Activated naive CD8-positive, alpha-beta T cell (primary cell): ENCODE results near the gene TES.
"Not testable (repeated sequence)": the region's sequence is repeated elsewhere in the genome, so short reads cannot be mapped to it uniquely, and the experiment has no call there.

ENCODE experiments used
- H3K27ac Mint-ChIP-seq: one replicate; pipeline ENCODE4 v1.8.0; 2021; ENCODE audit warnings: mixed read lengths
- H3K27me3 Mint-ChIP-seq: one replicate; pipeline ENCODE4 v1.8.0; 2021; ENCODE audit warnings: mixed read lengths
- H3K36me3 Mint-ChIP-seq: one replicate; pipeline ENCODE4 v1.8.0; 2021; ENCODE audit warnings: mixed read lengths
- H3K4me1 Mint-ChIP-seq: one replicate; pipeline ENCODE4 v1.8.0; 2021; ENCODE audit warnings: low read depth, mixed read lengths
- H3K4me3 Mint-ChIP-seq: one replicate; pipeline ENCODE4 v1.8.0; 2021; ENCODE audit warnings: mild to moderate bottlenecking, mixed read lengths
- H3K9me3 Mint-ChIP-seq: one replicate; pipeline ENCODE4 v1.8.0; 2021; ENCODE audit warnings: low read depth, mixed read lengths

TES gene

GRCh38 chr7:116292381-116292780 is 82.0 kb downstream of the TES start:
- Mint-ChIP-seq H3K36me3 (no peaks in the 10 kb centered on the region), H3K9me3 (peaks cover 4% of the 10 kb centered on the region), H3K27ac (no peak overlapping the region), H3K4me3 (no peak overlapping the region), H3K27me3 (peaks cover 9% of the 10 kb centered on the region), H3K4me1 (no peaks in the 10 kb centered on the region)

GRCh38 chr7:116293139-116293538 is 82.8 kb downstream of the TES start:
- H3K4me1 Mint-ChIP-seq = no peaks in the 10 kb centered on the region
- peaks cover 9% of the 10 kb centered on the region for H3K27me3 Mint-ChIP-seq
- H3K27ac Mint-ChIP-seq = no peak overlapping the region
- H3K36me3 Mint-ChIP-seq = no peaks in the 10 kb centered on the region
- H3K9me3 Mint-ChIP-seq = peaks cover 4% of the 10 kb centered on the region
- H3K4me3 Mint-ChIP-seq = no peak overlapping the region

DNA sequence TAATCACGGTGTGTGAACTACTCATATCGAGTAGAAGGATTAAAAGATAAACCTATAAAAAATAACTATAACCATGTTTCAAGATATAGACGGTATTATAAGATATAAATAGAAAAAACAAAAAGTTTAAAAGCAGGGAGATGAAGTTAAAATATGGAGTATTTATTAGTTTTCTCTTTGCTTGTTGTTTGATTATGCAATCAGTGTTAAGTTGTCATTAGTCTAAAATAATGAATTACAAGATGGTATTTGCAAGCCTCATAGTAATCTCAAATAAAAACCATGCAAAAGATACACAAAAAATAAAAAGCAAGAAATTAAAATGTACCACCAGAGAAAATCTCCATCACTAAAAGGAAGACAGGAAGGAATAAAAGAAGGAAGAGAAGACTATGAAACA is 83.3 kb downstream of the TES start:
- Mint-ChIP-seq H3K36me3 (no peaks in the 10 kb centered on the region), H3K27ac (no peak overlapping the region), H3K27me3 (peaks cover 9% of the 10 kb centered on the region), H3K4me1 (no peaks in the 10 kb centered on the region), H3K9me3 (peaks cover 4% of the 10 kb centered on the region), H3K4me3 (no peak overlapping the region)

- not testable (repeated sequence) for H3K9me3 Mint-ChIP-seq, H3K27me3 Mint-ChIP-seq, H3K36me3 Mint-ChIP-seq, H3K27ac Mint-ChIP-seq, H3K4me1 Mint-ChIP-seq, H3K4me3 Mint-ChIP-seq
These were observed 85.6 kb downstream of the TES start for GRCh38 chr7:116295903-116296302.

GRCh38 chr7:116298055-116298454 is 87.7 kb downstream of the TES start:
- Mint-ChIP-seq H3K36me3 (no peaks in the 10 kb centered on the region), H3K9me3 (peaks cover 4% of the 10 kb centered on the region), H3K27me3 (peaks cover 3% of the 10 kb centered on the region), H3K4me3 (no peak overlapping the region), H3K4me1 (no peaks in the 10 kb centered on the region), H3K27ac (no peak overlapping the region)

DNA sequence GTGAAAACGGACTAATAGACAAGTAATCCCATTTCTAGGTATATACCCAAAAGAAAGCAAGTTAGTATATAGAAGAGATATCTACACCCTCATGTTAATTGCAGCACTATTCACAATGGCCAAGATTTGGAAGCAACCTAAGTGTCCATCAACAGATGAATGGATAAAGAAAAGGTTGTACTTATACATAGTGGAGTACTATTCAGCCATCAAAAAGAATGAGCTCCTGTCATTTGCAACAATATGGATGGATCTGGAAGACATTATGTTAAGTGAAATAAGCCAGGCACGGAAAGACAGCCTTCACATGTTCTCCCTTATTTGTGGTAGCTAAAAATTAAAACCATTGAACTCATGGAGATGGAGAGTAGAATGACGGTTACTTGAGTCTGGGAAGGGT is 88.2 kb downstream of the TES start:
- Mint-ChIP-seq H3K36me3 (no peaks in the 10 kb centered on the region), H3K4me3 (no peak overlapping the region), H3K4me1 (no peaks in the 10 kb centered on the region), H3K27ac (no peak overlapping the region), H3K9me3 (peaks cover 3% of the 10 kb centered on the region), H3K27me3 (peaks cover 3% of the 10 kb centered on the region)

GRCh38 chr7:116305485-116306408 is 95.4 kb downstream of the TES start:
- H3K9me3 Mint-ChIP-seq = no peaks in the 10 kb centered on the region
- no peak overlapping the region for H3K27ac Mint-ChIP-seq
- no peaks in the 10 kb centered on the region for H3K4me1 Mint-ChIP-seq
- H3K4me3 Mint-ChIP-seq = no peak overlapping the region
- no peaks in the 10 kb centered on the region for H3K36me3 Mint-ChIP-seq
- H3K27me3 Mint-ChIP-seq = peaks cover 7% of the 10 kb centered on the region

DNA sequence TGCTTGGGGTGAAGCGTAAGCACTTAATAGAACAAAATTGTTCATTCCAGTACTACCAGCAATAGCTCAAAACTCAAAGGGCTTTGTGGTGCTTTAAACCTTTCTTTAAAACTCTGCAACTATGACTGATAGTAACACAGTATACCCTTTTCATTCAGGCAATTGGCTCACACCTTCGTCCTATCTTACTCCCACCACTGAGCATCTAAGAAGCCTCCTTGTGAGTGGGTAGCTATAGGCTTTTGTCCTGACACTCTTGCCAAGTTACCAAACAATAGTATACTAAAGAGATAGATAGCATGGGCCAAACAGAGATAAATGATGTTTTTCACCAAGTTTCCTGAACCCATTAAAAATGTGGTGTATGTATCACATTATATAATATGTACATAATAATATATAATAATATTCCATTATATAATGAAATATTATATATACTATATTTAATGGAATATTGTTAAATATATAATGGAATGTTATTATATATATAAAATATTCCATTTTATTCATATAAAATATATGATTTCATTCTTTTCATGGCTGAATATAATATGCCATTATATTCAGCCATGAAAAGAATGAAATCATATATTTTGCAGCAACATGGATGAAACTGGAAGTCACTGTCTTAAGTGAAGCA is 96.2 kb downstream of the TES start:
- Mint-ChIP-seq H3K36me3 (no peaks in the 10 kb centered on the region), H3K4me1 (no peaks in the 10 kb centered on the region), H3K27me3 (peaks cover 7% of the 10 kb centered on the region), H3K27ac (no peak overlapping the region), H3K4me3 (no peak overlapping the region), H3K9me3 (no peaks in the 10 kb centered on the region)

GRCh38 chr7:116307253-116307652 is 96.9 kb downstream of the TES start:
- peaks cover 7% of the 10 kb centered on the region for H3K27me3 Mint-ChIP-seq
- H3K27ac Mint-ChIP-seq = no peak overlapping the region
- H3K36me3 Mint-ChIP-seq = no peaks in the 10 kb centered on the region
- no peaks in the 10 kb centered on the region for H3K4me1 Mint-ChIP-seq
- no peak overlapping the region for H3K4me3 Mint-ChIP-seq
- H3K9me3 Mint-ChIP-seq = no peaks in the 10 kb centered on the region
